ENCODE data around the gene ARHGDIB.

ARHGDIB gene

GRCh38 chr12:14930299-14930698 is 31.1 kb downstream of the ARHGDIB start:
- DNase-seq (ENCODE audit: low spot score) = no peak

- DNase-seq (ENCODE audit: low spot score) = no peak
Measured at GRCh38 chr12:14928931-14929330, 32.5 kb downstream of the ARHGDIB start.

- no peak for DNase-seq (ENCODE audit: low spot score)
Measured at GRCh38 chr12:14927267-14927666, 34.1 kb downstream of the ARHGDIB start.

- DNase-seq (ENCODE audit: low spot score) = no peak
Measured at GRCh38 chr12:14924541-14924940, 36.9 kb downstream of the ARHGDIB start.

- DNase-seq (ENCODE audit: low spot score) = no peak
Measured at GRCh38 chr12:14923944-14924343, 37.5 kb downstream of the ARHGDIB start.

- no peak for DNase-seq (ENCODE audit: low spot score)
Measured at GRCh38 chr12:14921218-14921617, 40.2 kb downstream of the ARHGDIB start.

GRCh38 chr12:14920475-14921126 is 40.8 kb downstream of the ARHGDIB start:
- no peak for DNase-seq (ENCODE audit: low spot score)

GRCh38 chr12:14919455-14919854 is 41.9 kb downstream of the ARHGDIB start:
- DNase-seq (ENCODE audit: low spot score) = no peak

GRCh38 chr12:14915736-14916135 is 45.7 kb downstream of the ARHGDIB start:
- no peak for DNase-seq (ENCODE audit: low spot score)

- DNase-seq (ENCODE audit: low spot score) = no peak
Measured at GRCh38 chr12:14913381-14913781, 48.0 kb downstream of the ARHGDIB start.

- DNase-seq (ENCODE audit: low spot score) = no peak
Measured at GRCh38 chr12:14911131-14911530, 50.3 kb downstream of the ARHGDIB start.

GRCh38 chr12:14910090-14910915 is 51.1 kb downstream of the ARHGDIB start:
- DNase-seq (ENCODE audit: low spot score) = peak; percentile 42

GRCh38 chr12:14907953-14908352 is 53.4 kb downstream of the ARHGDIB start:
- peak; percentile 29 for DNase-seq (ENCODE audit: low spot score)

GRCh38 chr12:14906114-14906513 is 55.3 kb downstream of the ARHGDIB start:
- no peak for DNase-seq (ENCODE audit: low spot score)

GRCh38 chr12:14905269-14906004 is 56.0 kb downstream of the ARHGDIB start:
- DNase-seq (ENCODE audit: low spot score) = no peak

GRCh38 chr12:14904854-14905253 is 56.5 kb downstream of the ARHGDIB start:
- DNase-seq (ENCODE audit: low spot score) = no peak

- no peak for DNase-seq (ENCODE audit: low spot score)
Measured at GRCh38 chr12:14903386-14904098, 57.9 kb downstream of the ARHGDIB start.

- DNase-seq (ENCODE audit: low spot score) = no peak
Measured at GRCh38 chr12:14902465-14902864, 58.9 kb downstream of the ARHGDIB start.

GRCh38 chr12:14901228-14901562 is 60.2 kb downstream of the ARHGDIB start:
- no peak for DNase-seq (ENCODE audit: low spot score)

GRCh38 chr12:14900521-14901227 is 60.7 kb downstream of the ARHGDIB start:
- DNase-seq (ENCODE audit: low spot score) = no peak

GRCh38 chr12:14896521-14897169 is 64.8 kb downstream of the ARHGDIB start:
- no peak for DNase-seq (ENCODE audit: low spot score)
